Uterus (tissue), 2 donors: ENCODE results near the gene ERGIC1.

ENCODE experiments used
- POLR2A ChIP-seq, 2 donors: fragments of 450-650 bp; IDR thresholded peaks; one replicate each; pipeline ENCODE4 v1.6.1; 2016; ENCODE audit warnings: antibody characterized with exemption in 2 of 2, mild to moderate bottlenecking in 1 of 2, moderate library complexity in 1 of 2
- TF ChIP-seq, protein P1 (sequence below), 4 experiments: fragments of 200-600 bp in 2 of 4; fragments of 450-650 bp in 2 of 4; sonication (generic) in 2 of 4; IDR thresholded peaks; one replicate each; pipeline ENCODE4 v1.5.1; 2016 to 2019; ENCODE audit warnings: antibody characterized with exemption in 4 of 4, mild to moderate bottlenecking in 2 of 4, moderate library complexity in 1 of 4

DNA sequence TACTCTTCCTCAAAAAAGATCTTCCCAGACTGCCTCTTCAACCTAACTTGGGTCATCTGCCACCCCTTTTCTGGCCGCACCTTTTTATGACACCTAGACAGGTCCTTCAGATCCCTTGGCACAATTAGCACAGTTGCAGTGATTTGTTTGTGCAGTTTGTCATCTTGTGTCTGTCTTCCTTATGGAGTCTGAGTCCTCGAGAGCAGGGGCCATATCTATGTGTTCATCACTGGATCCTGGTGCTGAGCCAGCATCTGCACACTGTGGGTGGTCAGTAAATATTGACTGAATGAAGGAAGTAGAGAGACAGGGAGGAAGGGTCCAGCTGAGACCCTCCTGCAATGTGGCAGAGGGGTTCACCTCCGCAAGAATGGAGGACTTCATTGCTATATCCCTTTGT lies 14.4 kb downstream of the ERGIC1 start:
- TF ChIP-seq, protein P1, sequence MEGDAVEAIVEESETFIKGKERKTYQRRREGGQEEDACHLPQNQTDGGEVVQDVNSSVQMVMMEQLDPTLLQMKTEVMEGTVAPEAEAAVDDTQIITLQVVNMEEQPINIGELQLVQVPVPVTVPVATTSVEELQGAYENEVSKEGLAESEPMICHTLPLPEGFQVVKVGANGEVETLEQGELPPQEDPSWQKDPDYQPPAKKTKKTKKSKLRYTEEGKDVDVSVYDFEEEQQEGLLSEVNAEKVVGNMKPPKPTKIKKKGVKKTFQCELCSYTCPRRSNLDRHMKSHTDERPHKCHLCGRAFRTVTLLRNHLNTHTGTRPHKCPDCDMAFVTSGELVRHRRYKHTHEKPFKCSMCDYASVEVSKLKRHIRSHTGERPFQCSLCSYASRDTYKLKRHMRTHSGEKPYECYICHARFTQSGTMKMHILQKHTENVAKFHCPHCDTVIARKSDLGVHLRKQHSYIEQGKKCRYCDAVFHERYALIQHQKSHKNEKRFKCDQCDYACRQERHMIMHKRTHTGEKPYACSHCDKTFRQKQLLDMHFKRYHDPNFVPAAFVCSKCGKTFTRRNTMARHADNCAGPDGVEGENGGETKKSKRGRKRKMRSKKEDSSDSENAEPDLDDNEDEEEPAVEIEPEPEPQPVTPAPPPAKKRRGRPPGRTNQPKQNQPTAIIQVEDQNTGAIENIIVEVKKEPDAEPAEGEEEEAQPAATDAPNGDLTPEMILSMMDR (IDR thresholded peaks at IDR 0.05) = no peak
- TF ChIP-seq POLR2A (IDR thresholded peaks at IDR 0.05) = no peak
